MM.1S (cell line): Measurements from ENCODE around the gene BTRC.

Experiments used
- DNase-seq: peaks from one replicate; pipeline ENCODE4 v3.0.0-alpha.2; 2015
- H2AFZ ChIP-seq: fragments of 300-600 bp; sonication (generic); 2 replicates; pipeline ENCODE4 v1.6.0; 2016; ENCODE audit warnings: antibody characterized with exemption, low read length
- H3F3A ChIP-seq: fragments of 300-600 bp; sonication (generic); 2 replicates; pipeline ENCODE4 v1.6.1; 2016; ENCODE audit warnings: mild to moderate bottlenecking, antibody characterized with exemption, low read length, moderate library complexity, mixed read lengths; ENCODE audit not compliant: insufficient read depth
- H3K27ac ChIP-seq: fragments of 300-600 bp; sonication (generic); 2 replicates; pipeline ENCODE4 v1.5.1; 2016; ENCODE audit warnings: mild to moderate bottlenecking, low read length
- H3K27me3 ChIP-seq: fragments of 300-600 bp; sonication (generic); replicated peaks from 2 replicates; pipeline ENCODE4 v1.6.0; 2016; ENCODE audit warnings: low read length; ENCODE audit not compliant: insufficient read depth
- H3K36me3 ChIP-seq: fragments of 300-600 bp; sonication (generic); replicated peaks from 2 replicates; pipeline ENCODE4 v1.6.1; 2016; ENCODE audit warnings: mild to moderate bottlenecking, low read length, mixed read lengths; ENCODE audit not compliant: insufficient read depth
- H3K4me1 ChIP-seq: fragments of 300-600 bp; sonication (generic); 2 replicates; pipeline ENCODE4 v1.6.1; 2016; ENCODE audit warnings: low read length, mixed read lengths
- H3K4me2 ChIP-seq: fragments of 300-600 bp; sonication (generic); 2 replicates; pipeline ENCODE4 v1.6.0; 2016; ENCODE audit warnings: low read depth, low read length
- H3K4me3 ChIP-seq: fragments of 300-600 bp; sonication (generic); 2 replicates; pipeline ENCODE4 v1.5.1; 2016; ENCODE audit warnings: low read length, mixed read lengths
- H3K79me2 ChIP-seq: fragments of 300-600 bp; sonication (generic); 2 replicates; pipeline ENCODE4 v1.6.1; 2016; ENCODE audit warnings: mixed run types, low read length, mixed read lengths
- H3K9ac ChIP-seq: fragments of 300-600 bp; sonication (generic); 2 replicates; pipeline ENCODE4 v1.6.1; 2016; ENCODE audit warnings: low read length, mixed read lengths
- H3K9me2 ChIP-seq: fragments of 300-600 bp; sonication (generic); replicated peaks from 2 replicates; pipeline ENCODE4 v1.6.1; 2016; ENCODE audit warnings: mild to moderate bottlenecking, low read length, mixed read lengths; ENCODE audit not compliant: insufficient read depth
- H3K9me3 ChIP-seq: fragments of 300-600 bp; sonication (generic); replicated peaks from 2 replicates; pipeline ENCODE4 v1.6.1; 2016; ENCODE audit warnings: mild to moderate bottlenecking, low read length, mixed read lengths; ENCODE audit not compliant: insufficient read depth
- H4K20me1 ChIP-seq: fragments of 300-600 bp; sonication (generic); 2 replicates; pipeline ENCODE4 v1.6.1; 2016; ENCODE audit warnings: mild to moderate bottlenecking, low read length, moderate library complexity, mixed read lengths; ENCODE audit not compliant: insufficient read depth
- CTCF ChIP-seq: fragments of 300-600 bp; sonication (generic); IDR thresholded peaks from 2 replicates; pipeline ENCODE4 v1.5.1; 2016; ENCODE audit warnings: antibody characterized with exemption, low read length, mixed read lengths
- EZH2 ChIP-seq: fragments of 300-600 bp; sonication (generic); optimal IDR thresholded peaks from 2 replicates; pipeline ENCODE3; 2017; ENCODE audit warnings: low read depth, mild to moderate bottlenecking, antibody characterized with exemption, low read length, mixed read lengths
- EZH2phosphoT487 ChIP-seq: fragments of 300-600 bp; sonication (generic); IDR thresholded peaks from 2 replicates; pipeline ENCODE4 v1.6.1; 2018; ENCODE audit warnings: antibody characterized with exemption, low read length

The BTRC gene

GRCh38 chr10:101529207-101529606, 175.2 kb downstream of the BTRC start:
- H3K79me2 ChIP-seq = no peaks in the 10 kb centered on the region
- no peak overlapping the region for H3K4me3 ChIP-seq
- H3K4me2 ChIP-seq = no peak overlapping the region
- H3K9me3 ChIP-seq = no peaks in the 10 kb centered on the region
- no peaks in the 10 kb centered on the region for H3K36me3 ChIP-seq
- H3K27me3 ChIP-seq = no peaks in the 10 kb centered on the region
- TF ChIP-seq EZH2 = no peak
- no peak for TF ChIP-seq CTCF
- no peak for TF ChIP-seq EZH2phosphoT487
- no peak overlapping the region for H3K27ac ChIP-seq
- peaks cover 16% of the 10 kb centered on the region for H3K4me1 ChIP-seq
- H3F3A ChIP-seq = no peaks in the 10 kb centered on the region
- no peaks in the 10 kb centered on the region for H4K20me1 ChIP-seq
- H3K9ac ChIP-seq = no peak overlapping the region
- H2AFZ ChIP-seq = no peak overlapping the region
- DNase-seq = no peak
- H3K9me2 ChIP-seq = no peaks in the 10 kb centered on the region

GRCh38 chr10:101529725-101530553, 176.0 kb downstream of the BTRC start:
- no peaks in the 10 kb centered on the region for H3K27me3 ChIP-seq
- H3K9me3 ChIP-seq = no peaks in the 10 kb centered on the region
- H3K4me2 ChIP-seq = no peak overlapping the region
- no peak for TF ChIP-seq EZH2
- no peak for TF ChIP-seq EZH2phosphoT487
- no peak for TF ChIP-seq CTCF
- no peak overlapping the region for H3K4me3 ChIP-seq
- peak overlapping the region; percentile 14; the same call in 1 of the 2 replicates for H3K27ac ChIP-seq
- H3K36me3 ChIP-seq = no peaks in the 10 kb centered on the region
- H4K20me1 ChIP-seq = no peaks in the 10 kb centered on the region
- no peaks in the 10 kb centered on the region for H3K79me2 ChIP-seq
- 0 out of 2 replicates have a peak, but pooled peaks cover under 1% of the 10 kb centered on the region for H3F3A ChIP-seq
- H2AFZ ChIP-seq = no peak overlapping the region
- peaks cover 24% of the 10 kb centered on the region for H3K4me1 ChIP-seq
- H3K9ac ChIP-seq = no peak overlapping the region
- H3K9me2 ChIP-seq = no peaks in the 10 kb centered on the region
- DNase-seq = peak; percentile 28

GRCh38 chr10:101535949-101536348, 182.0 kb downstream of the BTRC start:
- peaks cover 26% of the 10 kb centered on the region for H3K4me1 ChIP-seq
- no peaks in the 10 kb centered on the region for H3K27me3 ChIP-seq
- TF ChIP-seq EZH2 (no peak), CTCF (no peak), EZH2phosphoT487 (no peak)
- H3K9me3 ChIP-seq = no peaks in the 10 kb centered on the region
- 0 out of 2 replicates have a peak, but pooled peaks cover 2% of the 10 kb centered on the region for H3K36me3 ChIP-seq
- H3K4me2 ChIP-seq = peak overlapping the region; percentile 66
- H3F3A ChIP-seq = peaks cover 17% of the 10 kb centered on the region
- peak overlapping the region; percentile 28; the same call in 1 of the 2 replicates for H3K4me3 ChIP-seq
- H4K20me1 ChIP-seq = no peaks in the 10 kb centered on the region
- peak overlapping the region; percentile 82 for H3K27ac ChIP-seq
- peak; percentile 91 for DNase-seq
- H3K79me2 ChIP-seq = no peaks in the 10 kb centered on the region
- H2AFZ ChIP-seq = peak overlapping the region; percentile 37
- peak overlapping the region; percentile 43 for H3K9ac ChIP-seq
- H3K9me2 ChIP-seq = no peaks in the 10 kb centered on the region
